A673 (cell line): ENCODE results near the gene SLC2A4. TPM values are rescaled to one million over a fixed set of nuclear protein-coding genes. Genes with fewer than 3 reads are reported as not detected.

Experiments
- BruUV-seq: library from RNA; stranded (reverse); fragments of 400-500 nt; replicated peaks from 2 replicates; lab custom pipeline; 2021; lab: Mats Ljungman, UMichigan
- CTCF ChIA-PET: fragments of 300-600 bp; sonication (Branson Sonifier 250); formaldehyde crosslinking; loops from one replicate; lab custom pipeline; 2022; ENCODE audit warnings: antibody characterized with exemption; lab: Charles Lee
- POLR2A ChIA-PET: fragments of 300-600 bp; sonication (Branson Sonifier 250); formaldehyde crosslinking; loops from one replicate; lab custom pipeline; 2022; ENCODE audit warnings: antibody characterized with exemption; ENCODE audit not compliant: low non-redundant PET; lab: Charles Lee
- DNase-seq: peaks from one replicate; pipeline ENCODE4 v3.0.0-alpha.2; 2015; ENCODE audit warnings: low spot score
- H3K27ac ChIP-seq: fragments of 200-600 bp; sonication (generic); 2 replicates; pipeline ENCODE4 v1.5.1; 2016; ENCODE audit warnings: mixed run types, low read depth, mild to moderate bottlenecking, mixed read lengths, antibody characterized with exemption, low read length; ENCODE audit not compliant: poor library complexity, severe bottlenecking
- H3K27me3 ChIP-seq: fragments of 200-600 bp; sonication (generic); replicated peaks from 2 replicates; pipeline ENCODE4 v1.6.1; 2017; ENCODE audit warnings: mixed run types, low read depth, mild to moderate bottlenecking, mixed read lengths, antibody characterized with exemption, low read length; ENCODE audit not compliant: insufficient read depth, poor library complexity
- H3K36me3 ChIP-seq: fragments of 200-600 bp; sonication (generic); 2 replicates; pipeline ENCODE4 v1.6.1; 2016; ENCODE audit warnings: mixed run types, mild to moderate bottlenecking, mixed read lengths, antibody characterized with exemption, low read length; ENCODE audit not compliant: insufficient read depth, poor library complexity, severe bottlenecking
- H3K4me1 ChIP-seq: fragments of 200-600 bp; sonication (generic); 2 replicates; pipeline ENCODE4 v1.6.1; 2017; ENCODE audit warnings: mixed run types, mild to moderate bottlenecking, mixed read lengths, antibody characterized with exemption, low read length; ENCODE audit not compliant: insufficient read depth, poor library complexity, severe bottlenecking
- H3K4me3 ChIP-seq: fragments of 200-600 bp; sonication (generic); 2 replicates; pipeline ENCODE4 v1.5.1; 2016; ENCODE audit warnings: low read depth, mixed run types, mild to moderate bottlenecking, mixed read lengths, low read length; ENCODE audit not compliant: poor library complexity, severe bottlenecking
- H3K9me3 ChIP-seq: fragments of 200-600 bp; sonication (generic); 2 replicates; pipeline ENCODE4 v1.6.1; 2016; ENCODE audit warnings: mixed run types, low read depth, mild to moderate bottlenecking, mixed read lengths, antibody characterized with exemption, low read length; ENCODE audit not compliant: poor library complexity, severe bottlenecking
- EZH2 ChIP-seq: fragments of 200-600 bp; sonication (generic); IDR thresholded peaks from 2 replicates; pipeline ENCODE4 v1.6.1; 2017; ENCODE audit warnings: borderline replicate concordance, low read depth, mild to moderate bottlenecking, mixed read lengths, antibody characterized with exemption, low read length; ENCODE audit not compliant: poor library complexity, severe bottlenecking
- intact Hi-C: fragments of 100-400 bp; cut with micrococcal nuclease; formaldehyde crosslinking; loops from one replicate; pipeline ENCODE4 v1.10.0; 2022; ENCODE audit not compliant: unreplicated experiment
- total RNA-seq: library from RNA; stranded (reverse); gene quantifications from 2 replicates; pipeline ENCODE4 v1.2.3, GENCODE V29; 2021
- TF ChIP-seq, protein P1 (sequence below): fragments of 300-800, 200-600 bp; sonication (generic); conservative IDR thresholded peaks from 2 replicates; pipeline ENCODE4 v1.5.1; 2017; ENCODE audit warnings: low read depth, mild to moderate bottlenecking, antibody characterized with exemption, low read length, moderate library complexity, mixed read lengths

The SLC2A4 gene
- total RNA-seq, 1 experiment from 2014 or later, result 0.67 TPM

DNA sequence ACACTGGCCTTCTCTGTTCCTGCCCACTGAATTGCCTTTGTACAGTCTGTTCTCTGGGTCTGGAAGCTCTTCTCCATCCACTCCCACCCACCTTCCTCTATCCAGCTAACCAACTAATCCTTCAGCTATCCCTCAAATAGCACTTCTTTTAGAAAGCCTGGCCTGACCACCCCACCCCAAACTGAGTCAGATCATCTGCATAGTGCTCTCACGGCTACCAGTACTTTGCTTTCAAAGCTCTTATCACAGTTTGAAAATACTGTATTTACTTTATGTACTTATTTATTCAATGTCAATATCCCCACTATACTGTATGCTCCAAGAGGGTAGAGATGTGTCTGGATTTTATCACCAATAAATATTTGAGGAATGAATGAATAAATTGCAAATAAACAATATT is 14.7 kb upstream of the SLC2A4 start:
- TF ChIP-seq, protein P1, sequence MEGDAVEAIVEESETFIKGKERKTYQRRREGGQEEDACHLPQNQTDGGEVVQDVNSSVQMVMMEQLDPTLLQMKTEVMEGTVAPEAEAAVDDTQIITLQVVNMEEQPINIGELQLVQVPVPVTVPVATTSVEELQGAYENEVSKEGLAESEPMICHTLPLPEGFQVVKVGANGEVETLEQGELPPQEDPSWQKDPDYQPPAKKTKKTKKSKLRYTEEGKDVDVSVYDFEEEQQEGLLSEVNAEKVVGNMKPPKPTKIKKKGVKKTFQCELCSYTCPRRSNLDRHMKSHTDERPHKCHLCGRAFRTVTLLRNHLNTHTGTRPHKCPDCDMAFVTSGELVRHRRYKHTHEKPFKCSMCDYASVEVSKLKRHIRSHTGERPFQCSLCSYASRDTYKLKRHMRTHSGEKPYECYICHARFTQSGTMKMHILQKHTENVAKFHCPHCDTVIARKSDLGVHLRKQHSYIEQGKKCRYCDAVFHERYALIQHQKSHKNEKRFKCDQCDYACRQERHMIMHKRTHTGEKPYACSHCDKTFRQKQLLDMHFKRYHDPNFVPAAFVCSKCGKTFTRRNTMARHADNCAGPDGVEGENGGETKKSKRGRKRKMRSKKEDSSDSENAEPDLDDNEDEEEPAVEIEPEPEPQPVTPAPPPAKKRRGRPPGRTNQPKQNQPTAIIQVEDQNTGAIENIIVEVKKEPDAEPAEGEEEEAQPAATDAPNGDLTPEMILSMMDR, result no peak
- no peak for TF ChIP-seq EZH2
- no TSS peak for BruUV-seq
- Histone ChIP-seq H3K9me3 (no peaks in the 10 kb centered on the region), H3K4me1 (peaks cover 5% of the 10 kb centered on the region), H3K27ac (no peak overlapping the region), H3K4me3 (no peak overlapping the region), H3K27me3 (no peaks in the 10 kb centered on the region), H3K36me3 (no peaks in the 10 kb centered on the region)
- CTCF ChIA-PET, result no interaction called here
- no peak for DNase-seq
- POLR2A ChIA-PET, result no interaction called here
- intact Hi-C loops, result no loop called here

DNA sequence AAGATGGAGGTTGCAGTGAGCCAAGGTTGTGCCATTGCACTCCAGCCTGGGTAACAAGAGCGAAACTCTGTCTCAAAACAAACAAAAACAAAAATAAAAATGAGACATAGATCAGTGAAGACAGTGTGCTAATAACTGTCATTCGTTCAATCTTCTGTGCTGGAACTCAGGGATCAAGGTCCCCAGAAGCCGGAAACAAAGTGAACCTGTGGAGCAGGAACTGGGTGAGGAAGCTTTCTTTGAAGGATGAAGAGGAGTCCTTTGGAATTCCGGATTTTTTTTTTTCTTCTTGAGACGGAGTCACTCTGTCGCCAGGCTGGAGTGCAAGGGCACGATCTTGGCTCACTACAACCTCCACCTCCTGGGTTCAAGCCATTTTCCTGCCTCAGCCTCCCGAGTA is 2.1 kb upstream of the SLC2A4 start:
- Histone ChIP-seq H3K36me3 (no peaks in the 10 kb centered on the region), H3K9me3 (no peaks in the 10 kb centered on the region), H3K27me3 (no peaks in the 10 kb centered on the region), H3K27ac (no peak overlapping the region), H3K4me1 (peaks cover 18% of the 10 kb centered on the region), H3K4me3 (no peak overlapping the region)
- TF ChIP-seq EZH2, result no peak
- TF ChIP-seq, protein P1, result no peak
- ChIA-PET POLR2A (no interaction called here), CTCF (interaction anchor here (1.0 kb wide), 1 partner anchor 17 kb away, joined by 4 read pairs; no protein-coding TSS in a partner anchor)
- BruUV-seq, result no TSS peak
- intact Hi-C loops, result no loop called here
- no peak for DNase-seq

DNA sequence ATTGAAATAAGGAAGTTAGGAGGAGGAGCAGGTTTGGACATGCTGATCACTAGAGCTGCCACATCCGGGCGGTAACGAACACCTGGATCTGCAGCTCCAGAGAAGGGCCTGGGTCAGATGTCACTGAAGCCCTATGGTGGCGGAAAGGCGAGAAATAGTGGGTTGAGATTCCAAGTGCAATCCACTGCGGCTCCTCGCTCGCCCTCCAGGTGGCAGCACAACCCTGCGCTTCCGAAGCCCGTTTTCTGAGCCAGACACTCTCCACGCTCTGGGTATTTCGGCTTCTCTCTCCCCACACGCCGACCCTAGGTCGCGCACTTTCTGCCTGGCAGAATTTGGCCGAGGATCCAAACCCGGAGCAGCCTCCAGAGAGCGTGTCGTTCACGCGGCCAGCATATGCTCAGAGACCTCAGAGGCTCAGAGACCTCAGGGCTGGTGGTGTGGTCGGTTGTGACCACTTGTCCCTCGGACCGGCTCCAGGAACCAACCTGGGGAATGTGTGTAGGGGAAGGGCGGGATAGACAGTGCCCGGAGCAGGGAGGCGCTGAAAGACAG is 922 bp upstream of the SLC2A4 start:
- BruUV-seq, result no TSS peak
- no peaks in the 10 kb centered on the region for H3K27me3 ChIP-seq
- no peaks in the 10 kb centered on the region for H3K9me3 ChIP-seq
- CTCF ChIA-PET, result interaction anchor here (0.5 to 2.4 kb wide), 3 partner anchors 16 to 318 kb away, joined by 3 to 30 read pairs (median 7); no protein-coding TSS in a partner anchor
- POLR2A ChIA-PET, result no interaction called here
- H3K4me1 ChIP-seq, result peaks cover 18% of the 10 kb centered on the region
- H3K36me3 ChIP-seq, result no peaks in the 10 kb centered on the region
- peak overlapping the region; percentile 55 for H3K4me3 ChIP-seq
- peak; percentile 90 for DNase-seq
- TF ChIP-seq, protein P1, result peak; percentile 94
- TF ChIP-seq EZH2, result no peak
- intact Hi-C loops, result loop anchor here (1.0 kb wide), 3 partner anchors 16 to 66 kb away; partner anchors contain the start of gene NEURL4
- peak overlapping the region; percentile 48 for H3K27ac ChIP-seq
